GM12801 (cell line): Measurements from ENCODE around the gene CTCFL.

Experiments
- TF ChIP-seq, protein P1 (sequence below): IDR thresholded peaks from one replicate; pipeline ENCODE4 v1.5.1; 2011; ENCODE audit warnings: control low read depth; ENCODE audit not compliant: insufficient read length; ENCODE audit errors: extremely low read depth

Gene CTCFL

DNA sequence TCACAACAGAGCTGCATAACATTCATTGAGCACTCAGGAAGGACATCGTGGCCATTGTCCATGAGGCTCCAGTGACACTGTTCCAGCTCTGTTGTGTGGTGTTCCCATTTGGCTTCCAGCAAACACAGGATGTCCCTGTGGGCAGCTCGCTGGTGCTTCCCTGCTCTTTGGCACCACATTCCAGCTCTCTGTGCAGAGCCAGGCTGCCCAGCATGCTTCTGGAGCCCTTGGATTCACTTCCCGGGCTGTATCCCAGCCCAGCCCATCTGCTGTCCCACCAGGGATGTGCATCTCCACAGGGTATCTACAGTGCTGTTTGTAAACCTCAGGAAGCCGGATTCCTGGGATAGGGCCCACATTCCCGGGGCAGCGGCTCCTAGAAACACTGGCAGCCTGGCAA, 57.2 kb downstream of the CTCFL start:
- TF ChIP-seq, protein P1, sequence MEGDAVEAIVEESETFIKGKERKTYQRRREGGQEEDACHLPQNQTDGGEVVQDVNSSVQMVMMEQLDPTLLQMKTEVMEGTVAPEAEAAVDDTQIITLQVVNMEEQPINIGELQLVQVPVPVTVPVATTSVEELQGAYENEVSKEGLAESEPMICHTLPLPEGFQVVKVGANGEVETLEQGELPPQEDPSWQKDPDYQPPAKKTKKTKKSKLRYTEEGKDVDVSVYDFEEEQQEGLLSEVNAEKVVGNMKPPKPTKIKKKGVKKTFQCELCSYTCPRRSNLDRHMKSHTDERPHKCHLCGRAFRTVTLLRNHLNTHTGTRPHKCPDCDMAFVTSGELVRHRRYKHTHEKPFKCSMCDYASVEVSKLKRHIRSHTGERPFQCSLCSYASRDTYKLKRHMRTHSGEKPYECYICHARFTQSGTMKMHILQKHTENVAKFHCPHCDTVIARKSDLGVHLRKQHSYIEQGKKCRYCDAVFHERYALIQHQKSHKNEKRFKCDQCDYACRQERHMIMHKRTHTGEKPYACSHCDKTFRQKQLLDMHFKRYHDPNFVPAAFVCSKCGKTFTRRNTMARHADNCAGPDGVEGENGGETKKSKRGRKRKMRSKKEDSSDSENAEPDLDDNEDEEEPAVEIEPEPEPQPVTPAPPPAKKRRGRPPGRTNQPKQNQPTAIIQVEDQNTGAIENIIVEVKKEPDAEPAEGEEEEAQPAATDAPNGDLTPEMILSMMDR, result no peak

DNA sequence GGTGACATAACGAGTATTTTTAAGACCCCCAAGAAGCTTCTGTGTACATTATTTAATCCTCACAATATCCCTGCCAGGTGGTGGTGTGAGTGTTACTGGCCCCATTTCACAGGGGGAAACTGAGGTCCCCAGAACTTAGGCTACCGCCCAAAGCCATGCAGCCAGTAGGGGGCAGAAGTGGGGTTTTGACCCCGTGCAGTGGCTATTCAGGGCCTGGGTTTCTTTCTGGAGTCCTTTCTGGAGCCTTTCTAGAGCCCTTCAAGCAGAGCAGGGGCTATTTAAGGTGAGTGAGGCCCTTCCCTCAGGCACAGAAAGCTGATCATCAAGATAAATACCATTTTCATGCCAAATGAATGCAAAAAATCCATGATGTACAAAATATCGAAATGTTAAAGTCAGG, 59.0 kb downstream of the CTCFL start:
- TF ChIP-seq, protein P1, result no peak

DNA sequence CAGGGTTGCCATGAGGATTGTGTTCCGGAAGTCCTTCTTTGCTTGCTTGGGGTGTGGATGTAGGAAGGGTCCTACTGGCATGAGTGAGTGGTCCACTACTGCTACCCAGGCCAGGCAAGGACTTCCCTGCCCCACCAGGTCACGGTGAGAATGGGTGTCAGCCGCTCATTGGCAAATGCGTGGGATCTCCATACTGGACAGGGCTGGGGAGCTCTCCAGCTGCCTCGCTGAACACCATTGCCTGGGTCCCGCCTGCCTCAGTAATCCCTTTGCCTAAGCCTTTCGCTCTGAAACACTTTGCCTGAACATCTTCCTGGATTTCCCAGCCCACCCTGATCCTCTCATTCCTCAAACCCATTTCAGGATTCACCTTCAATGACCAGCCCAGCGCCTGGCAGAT, 59.5 kb downstream of the CTCFL start:
- TF ChIP-seq, protein P1, result no peak

DNA sequence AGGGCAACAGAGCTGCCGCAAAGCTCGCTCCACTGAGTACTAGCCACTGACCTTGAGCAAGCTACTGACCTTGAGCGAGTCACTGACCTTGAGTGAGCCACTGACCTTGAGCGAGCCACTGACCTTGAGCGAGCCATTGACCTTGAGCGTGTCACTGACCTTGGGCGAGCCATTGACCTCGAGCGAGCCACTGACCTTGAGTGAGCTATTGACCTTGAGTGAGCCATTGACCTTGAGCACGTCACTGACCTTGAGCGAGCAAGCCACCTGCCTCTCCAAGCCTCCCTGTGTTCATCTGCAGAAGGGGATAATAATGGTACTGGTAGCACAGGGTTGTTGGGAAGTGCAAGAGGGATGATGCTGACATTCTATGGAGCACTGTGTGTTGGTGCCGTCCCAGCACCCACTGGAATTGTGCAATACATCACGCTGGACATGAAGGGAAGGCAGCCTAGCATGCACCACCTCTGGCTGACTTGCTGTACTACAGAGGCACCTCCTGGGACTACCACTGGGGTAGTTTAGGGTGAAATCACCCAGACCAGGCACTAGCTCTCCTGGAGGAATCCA, 60.2 kb downstream of the CTCFL start:
- TF ChIP-seq, protein P1, result no peak

DNA sequence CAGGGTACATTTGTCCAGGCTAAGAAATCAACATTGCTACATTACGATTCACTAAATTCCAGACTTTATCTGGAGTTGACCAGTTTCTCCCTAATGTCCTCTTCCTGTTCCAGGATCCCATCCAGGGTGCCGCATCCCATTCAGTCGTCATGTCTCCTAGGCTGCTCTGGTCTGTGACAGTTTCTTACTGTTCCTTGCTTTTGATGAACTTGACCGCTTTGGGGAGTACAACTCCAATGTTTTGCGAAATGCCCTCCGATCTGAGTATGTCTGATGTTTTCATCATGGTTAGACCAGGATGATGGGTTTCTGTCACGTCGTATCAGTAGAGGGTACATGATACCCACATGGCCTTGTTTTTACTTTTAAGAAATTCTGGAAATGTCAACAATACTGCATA, 62.2 kb downstream of the CTCFL start:
- TF ChIP-seq, protein P1, result no peak

DNA sequence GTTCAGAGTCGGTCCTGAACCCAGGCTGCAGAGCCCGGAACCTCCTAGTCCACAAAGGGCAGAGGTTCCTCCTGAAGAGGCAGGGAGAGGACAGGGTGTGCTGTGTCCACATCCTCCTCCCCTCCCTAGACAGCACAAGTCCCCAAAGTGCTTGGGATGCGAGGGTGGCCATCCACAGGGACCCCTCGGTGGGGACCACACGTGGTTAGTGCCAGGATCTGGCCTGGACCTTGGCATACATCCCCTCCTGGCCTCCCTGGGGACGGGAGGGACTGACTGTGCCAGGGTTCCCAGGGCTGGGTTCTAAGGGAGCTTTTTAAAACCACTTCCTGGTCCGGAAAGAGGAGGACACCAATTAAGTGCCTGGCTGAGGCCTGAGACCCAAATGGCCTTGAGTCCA, 63.2 kb downstream of the CTCFL start:
- TF ChIP-seq, protein P1, result no peak

DNA sequence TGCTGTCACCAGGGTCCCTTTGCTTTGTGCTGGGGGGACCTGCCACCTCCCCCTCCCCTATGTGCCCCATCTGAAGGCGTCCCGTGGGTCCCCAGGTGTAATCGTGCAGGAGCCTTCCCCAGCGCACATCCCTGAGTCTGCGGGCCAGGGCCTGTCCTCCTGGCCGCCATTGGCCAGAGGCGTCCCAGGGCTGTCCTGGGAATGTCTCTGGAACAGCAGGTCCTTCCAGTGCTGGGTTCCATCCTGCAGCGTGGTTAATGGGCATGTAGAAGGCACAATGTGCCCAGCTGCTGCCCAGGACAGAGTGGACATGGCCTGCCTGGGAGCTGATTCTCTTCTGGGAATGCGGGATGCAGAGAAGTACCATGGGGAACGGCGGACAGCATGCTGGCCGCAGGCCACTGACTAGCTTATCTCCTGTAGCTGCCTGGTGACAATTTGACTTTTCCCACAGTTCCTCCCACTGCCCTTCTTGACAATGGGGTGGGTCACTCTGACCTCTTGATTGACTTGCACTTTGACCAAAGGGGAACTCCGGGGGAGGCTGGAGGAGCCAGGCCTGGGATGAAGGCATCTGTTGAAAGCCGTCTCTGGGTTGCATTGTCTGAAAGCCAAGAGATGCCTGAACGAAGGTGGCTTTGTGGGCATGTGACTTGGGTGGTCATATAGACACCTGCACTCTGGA, 64.0 kb downstream of the CTCFL start:
- TF ChIP-seq, protein P1, result no peak
